Myocyte (in vitro differentiated cells): ENCODE data around the gene CRYGD. TPM values are rescaled to one million over a fixed set of nuclear protein-coding genes. Genes with fewer than 3 reads are reported as not detected.
A peak's percentile ranks its signal among the peaks of the same experiment; 100 is the strongest.

Source experiments
- DNase-seq: peaks from one replicate; pipeline ENCODE4 v3.0.0-alpha.2; 2012; ENCODE audit warnings: low read depth
- total RNA-seq: library from RNA; depleted of rRNA; stranded (reverse); fragments of >200 nt; gene quantifications from 2 replicates; pipeline ENCODE4 v1.2.3, GENCODE V29; 2014

The CRYGD gene
- total RNA-seq, 1 donor from 2014 or later: not detected

DNA sequence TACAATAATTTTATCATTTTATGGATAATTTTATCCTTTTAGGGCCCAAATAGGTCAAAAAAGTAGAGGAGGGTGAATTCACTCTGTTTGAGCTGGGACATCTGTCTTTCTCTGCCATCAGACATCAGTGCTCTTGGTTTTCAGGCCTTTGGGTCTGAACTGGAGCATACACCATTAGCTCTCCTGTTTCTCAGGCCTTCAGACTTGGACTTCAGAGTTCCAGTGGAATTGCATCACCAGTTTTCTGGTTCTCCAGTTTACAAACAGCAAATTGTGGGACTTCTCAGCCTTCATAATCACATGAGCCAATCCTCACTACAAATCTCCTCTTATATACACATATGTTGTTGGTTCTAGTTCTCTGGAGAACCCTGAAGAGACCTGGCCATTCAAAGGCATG lies 33.9 kb downstream of the CRYGD start:
- DNase-seq: no peak

DNA sequence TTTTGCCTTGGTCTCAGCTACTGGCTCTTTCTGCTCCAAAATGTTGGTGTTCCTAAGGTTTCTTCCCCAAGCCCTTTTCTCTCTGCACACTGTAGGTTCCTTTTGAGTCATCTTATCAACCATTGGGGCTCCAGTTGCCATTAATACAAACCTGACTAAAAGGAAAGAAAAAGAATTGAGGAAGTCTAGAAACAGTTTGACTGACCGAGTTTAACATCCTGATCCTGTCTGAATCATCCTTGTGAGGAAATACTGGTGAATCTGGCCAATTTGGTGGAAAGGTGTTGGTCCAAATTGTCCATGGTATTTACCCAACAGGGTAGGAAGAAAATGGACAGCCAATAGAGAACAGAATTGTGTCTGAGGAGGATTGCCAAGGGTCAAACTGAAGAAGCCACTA lies 38.3 kb downstream of the CRYGD start:
- DNase-seq: no peak

DNA sequence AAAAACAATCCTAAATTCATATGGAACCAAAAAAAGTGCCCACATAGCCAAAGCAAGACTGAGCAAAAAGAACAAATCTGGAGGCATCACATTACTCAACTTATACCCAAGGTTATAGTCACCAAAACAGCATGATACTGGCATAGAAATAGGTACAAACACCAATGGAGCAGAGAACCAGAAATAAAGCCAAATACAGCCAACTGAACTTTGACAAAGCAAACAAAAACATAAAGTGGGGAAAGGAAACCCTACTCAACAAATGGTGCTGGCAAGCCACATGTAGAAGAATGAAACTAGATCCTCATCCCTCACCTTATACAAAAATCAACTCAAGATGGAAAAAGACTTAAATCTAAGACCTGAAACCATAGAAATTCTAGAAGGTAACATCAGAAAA lies 40.5 kb downstream of the CRYGD start:
- DNase-seq: no peak

DNA sequence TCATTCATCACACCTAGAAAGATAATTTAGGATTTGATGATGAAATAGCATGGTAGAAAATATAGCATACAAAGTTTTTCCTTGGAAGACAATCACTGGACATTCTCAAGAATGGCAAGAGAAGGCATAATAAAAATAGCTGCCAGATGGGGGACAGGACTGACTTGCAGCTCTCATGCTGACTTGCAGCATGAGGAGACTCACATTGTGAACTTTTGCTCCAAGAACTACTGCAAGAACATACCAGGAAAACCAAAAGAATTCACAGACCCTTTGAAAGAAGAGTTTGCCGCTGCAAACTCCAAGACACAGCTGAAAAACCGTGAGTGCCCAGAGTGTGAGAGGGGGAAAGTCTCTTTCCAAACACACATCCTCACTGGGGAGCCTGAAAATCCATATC lies 47.0 kb downstream of the CRYGD start:
- no peak for DNase-seq

DNA sequence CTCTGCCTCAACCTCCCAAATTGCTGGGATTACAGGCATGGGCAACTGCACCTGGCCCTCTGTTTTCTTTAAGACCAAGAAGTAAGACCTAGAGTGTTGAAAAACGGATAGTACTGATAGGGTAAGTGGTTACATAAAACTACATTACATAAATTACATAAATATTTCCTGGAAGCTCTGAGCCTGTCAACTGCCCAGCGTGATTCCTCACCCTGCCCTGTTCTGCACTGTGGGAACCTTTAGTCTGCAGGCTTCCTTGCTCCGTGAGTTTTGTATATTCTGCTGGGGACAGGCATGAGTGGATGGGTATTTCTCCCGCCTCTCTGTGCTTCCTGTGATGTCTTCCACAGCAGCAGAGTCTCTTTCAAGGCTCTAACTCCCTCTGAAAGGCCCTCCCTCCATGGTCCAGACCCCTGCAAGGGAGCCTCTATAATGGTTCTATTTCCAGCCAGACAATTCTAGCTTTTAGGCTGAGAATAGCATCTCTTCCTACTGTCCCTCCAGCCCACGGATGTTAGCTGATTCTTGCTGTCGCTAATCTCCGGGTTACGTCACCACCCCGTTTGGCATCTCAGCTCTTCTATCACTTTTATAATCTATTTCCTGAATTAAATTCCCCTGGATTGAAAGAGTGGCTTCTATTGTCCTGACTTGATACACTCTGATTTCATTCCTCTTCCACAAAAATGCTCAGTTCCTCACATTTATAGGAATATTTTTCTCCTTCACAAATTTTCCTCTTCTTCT lies 49.5 kb downstream of the CRYGD start:
- DNase-seq: no peak

DNA sequence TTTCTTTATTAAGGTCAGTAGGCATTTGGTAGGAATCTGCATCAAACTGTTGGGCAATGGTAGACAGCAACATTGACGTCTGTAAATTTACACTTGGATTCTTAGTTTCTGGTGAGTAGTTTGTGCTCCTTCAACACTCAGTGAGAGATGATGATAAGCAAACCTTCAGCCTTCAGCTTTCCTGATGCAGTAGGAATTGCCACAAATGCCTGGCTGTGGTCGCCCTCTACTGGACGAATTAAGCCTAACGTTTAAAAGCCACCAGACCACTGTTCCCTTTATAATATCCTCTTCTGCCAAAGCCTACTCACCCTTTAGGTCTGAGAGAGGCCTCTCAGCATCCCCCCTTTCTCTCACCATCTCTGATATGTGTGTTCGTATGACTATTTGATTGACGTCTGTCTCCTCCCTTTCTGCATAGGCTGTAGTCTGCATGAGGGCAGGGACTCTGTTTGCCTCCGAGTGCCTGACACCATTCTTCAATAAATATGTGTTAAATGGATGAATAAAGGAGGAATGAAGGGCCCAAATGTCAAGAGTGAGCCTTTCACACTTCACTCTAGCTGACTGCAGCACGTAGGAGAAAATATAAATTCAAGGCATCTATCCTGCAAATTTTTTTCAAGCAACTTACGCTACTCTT lies 52.0 kb downstream of the CRYGD start:
- DNase-seq: peak; percentile 70

Other genes with a start within 250 kb of the CRYGD start
- gene PLEKHM3, start 99.0 kb downstream of the CRYGD start, total RNA-seq: 6.7 and 8.5 TPM in 2 replicates
- gene CRYGC, start 5.3 kb upstream of the CRYGD start, total RNA-seq: not detected in 2 replicates
- not detected in 2 replicates for gene CRYGB, start 21.6 kb upstream of the CRYGD start, total RNA-seq
- gene CRYGA, start 39.1 kb upstream of the CRYGD start, total RNA-seq: not detected in 2 replicates
- gene C2orf80, start 65.5 kb upstream of the CRYGD start, total RNA-seq: not detected in 2 replicates
- 40.8 and 79.4 TPM in 2 replicates for gene IDH1, start 130.5 kb upstream of the CRYGD start, total RNA-seq
- 21.9 and 24.2 TPM in 2 replicates for gene PIKFYVE, start 141.7 kb upstream of the CRYGD start, total RNA-seq